ENCODE measurements around the gene NPHP4. TPM values are rescaled to one million over a fixed set of nuclear protein-coding genes. Genes with fewer than 3 reads are reported as not detected.

Gene NPHP4
- total RNA-seq, 4 donors from 2014 or later = 9.2 to 35.5 (median 18.3) TPM

- H3K27ac ChIP-seq = no peak overlapping the region
Measured at GRCh38 chr1:5920201-5920600, 72.0 kb downstream of the NPHP4 start.

GRCh38 chr1:5918275-5918649, 74.0 kb downstream of the NPHP4 start:
- Histone ChIP-seq H3K9me3 (no peaks in the 10 kb centered on the region), H3K27ac (no peak overlapping the region), H3K4me1 (peaks cover 0 to 4% (median 0%) of the 10 kb centered on the region in 4 donors), H3K4me3 (no peak overlapping the region), H3K36me3 (no peaks in the 10 kb centered on the region), H3K27me3 (no peaks in the 10 kb centered on the region)
- DNase-seq = no peak
- TF ChIP-seq POLR2A (IDR thresholded peaks at IDR 0.05) (no peak), CTCF (IDR thresholded peaks at IDR 0.05) (no peak)

More at GRCh38 chr1:5920201-5920600, 72.0 kb downstream of the NPHP4 start:
- TF ChIP-seq CTCF (IDR thresholded peaks at IDR 0.05) (no peak), POLR2A (IDR thresholded peaks at IDR 0.05) (no peak)
- Histone ChIP-seq H3K36me3 (no peaks in the 10 kb centered on the region), H3K27me3 (no peaks in the 10 kb centered on the region), H3K4me1 (peaks cover 0 to 4% (median 0%) of the 10 kb centered on the region in 4 donors), H3K4me3 (no peak overlapping the region), H3K9me3 (no peaks in the 10 kb centered on the region)
- peak in 1 of 3 donors; percentile 13 for DNase-seq

GRCh38 chr1:5917591-5918274, 74.5 kb downstream of the NPHP4 start:
- Histone ChIP-seq H3K9me3 (no peaks in the 10 kb centered on the region), H3K27me3 (no peaks in the 10 kb centered on the region), H3K36me3 (no peaks in the 10 kb centered on the region), H3K27ac (no peak overlapping the region), H3K4me3 (no peak overlapping the region), H3K4me1 (peaks cover 0 to 4% (median 0%) of the 10 kb centered on the region in 4 donors)
- TF ChIP-seq POLR2A (IDR thresholded peaks at IDR 0.05) = no peak
- no peak for TF ChIP-seq CTCF (IDR thresholded peaks at IDR 0.05)
- DNase-seq = no peak

DNA sequence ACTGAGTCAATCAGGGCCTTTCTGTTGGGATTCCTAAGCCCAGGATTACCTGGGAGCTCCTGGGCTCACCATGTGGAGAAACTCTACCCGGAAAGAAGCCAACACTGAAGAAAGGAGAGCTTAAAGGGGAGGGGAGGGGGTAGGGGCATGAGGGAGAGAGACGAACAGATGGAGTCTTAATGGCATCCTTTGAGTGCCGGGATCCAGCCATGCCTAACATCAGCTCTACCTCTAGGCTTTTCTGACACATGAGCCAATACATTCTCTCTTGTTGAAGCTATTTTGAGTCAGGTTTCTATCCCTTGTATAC, 75.0 kb downstream of the NPHP4 start:
- no peaks in the 10 kb centered on the region for H3K36me3 ChIP-seq
- no peaks in the 10 kb centered on the region for H3K27me3 ChIP-seq
- no peak for TF ChIP-seq CTCF (IDR thresholded peaks at IDR 0.05)
- TF ChIP-seq POLR2A (IDR thresholded peaks at IDR 0.05) = no peak
- no peak for DNase-seq
- H3K4me3 ChIP-seq = no peak overlapping the region
- peaks cover 0 to 4% (median 0%) of the 10 kb centered on the region in 4 donors for H3K4me1 ChIP-seq
- no peak overlapping the region for H3K27ac ChIP-seq
- no peaks in the 10 kb centered on the region for H3K9me3 ChIP-seq

DNA sequence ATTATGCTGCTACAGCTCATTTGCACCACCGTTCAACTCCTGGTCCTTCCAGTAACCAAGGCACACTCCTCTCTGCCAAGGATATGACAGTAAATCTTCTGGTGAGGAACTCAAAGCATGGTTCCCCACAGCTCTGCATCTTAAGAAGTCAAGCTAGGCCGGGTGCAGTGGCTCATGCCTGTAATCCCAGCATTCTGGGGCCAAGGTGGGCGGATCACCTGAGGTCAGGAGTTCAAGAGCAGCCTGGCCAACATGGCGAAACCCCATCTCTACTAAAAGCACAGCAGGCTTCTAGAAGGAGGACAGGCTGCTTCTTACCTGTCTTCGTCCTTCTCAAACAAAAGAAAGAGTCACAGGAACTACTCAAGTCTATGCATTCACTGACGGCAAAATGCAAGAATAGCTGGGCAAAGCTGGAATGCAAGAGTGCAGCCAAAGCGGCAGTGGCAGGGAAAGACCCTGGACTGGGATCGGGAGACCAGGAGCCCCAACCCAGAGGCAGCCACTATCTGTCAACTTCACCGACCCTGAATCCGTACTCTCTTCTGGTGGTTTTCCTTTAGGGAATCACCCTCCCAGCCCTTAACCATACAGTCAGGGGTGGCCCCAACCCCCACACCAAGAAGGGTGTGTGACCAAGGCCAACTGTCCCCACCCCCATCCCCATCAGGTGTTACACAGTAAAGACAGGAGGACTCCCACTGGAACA, 75.5 kb downstream of the NPHP4 start:
- no peak for TF ChIP-seq POLR2A (IDR thresholded peaks at IDR 0.05)
- TF ChIP-seq CTCF (IDR thresholded peaks at IDR 0.05) = no peak
- Histone ChIP-seq H3K36me3 (no peaks in the 10 kb centered on the region), H3K4me1 (peaks cover 0 to 4% (median 0%) of the 10 kb centered on the region in 4 donors), H3K27ac (no peak overlapping the region), H3K9me3 (no peaks in the 10 kb centered on the region), H3K4me3 (no peak overlapping the region), H3K27me3 (no peaks in the 10 kb centered on the region)
- no peak for DNase-seq
